Measurements from ENCODE around the gene PDIK1L. TPM values are rescaled to one million over a fixed set of nuclear protein-coding genes. Genes with fewer than 3 reads are reported as not detected.
"Not testable (repeated sequence)": the region's sequence is repeated elsewhere in the genome, so short reads cannot be mapped to it uniquely, and the experiment has no call there.

PDIK1L gene
- total and polyA plus RNA-seq, 5 donors = 1.1 to 5.2 (median 4.5) TPM

- 88% methylated on average over 3 of the region's 3 CpGs for WGBS
- Histone ChIP-seq H3K4me3 (ENCODE audit: low read length) (no peak overlapping the region), H3K9me3 (ENCODE audit: control insufficient read depth, low read length) (no peaks in the 10 kb centered on the region), H3K4me1 (ENCODE audit: control insufficient read depth, insufficient read depth, low read length) (no peaks in the 10 kb centered on the region), H3K27me3 (ENCODE audit: control insufficient read depth, insufficient read depth) (no peaks in the 10 kb centered on the region), H3K27ac (ENCODE audit: low read length) (no peak overlapping the region)
- DNase-seq = no peak
- intact Hi-C loops (cut with DNase I) = no loop called here
- ATAC-seq = no peak
Observed at GRCh38 chr1:26090893-26091292, 20.7 kb upstream of the PDIK1L start.

GRCh38 chr1:26092422-26092821 lies 19.2 kb upstream of the PDIK1L start:
- 59% methylated on average over 7 of the region's 7 CpGs for WGBS
- Histone ChIP-seq H3K4me1 (ENCODE audit: control insufficient read depth, insufficient read depth, low read length) (no peaks in the 10 kb centered on the region), H3K27me3 (ENCODE audit: control insufficient read depth, insufficient read depth) (no peaks in the 10 kb centered on the region), H3K9me3 (ENCODE audit: control insufficient read depth, low read length) (no peaks in the 10 kb centered on the region), H3K27ac (ENCODE audit: low read length) (no peak overlapping the region), H3K4me3 (ENCODE audit: low read length) (no peak overlapping the region)
- intact Hi-C loops (cut with DNase I) = no loop called here
- DNase-seq (no peak), ATAC-seq (no peak)

DNA sequence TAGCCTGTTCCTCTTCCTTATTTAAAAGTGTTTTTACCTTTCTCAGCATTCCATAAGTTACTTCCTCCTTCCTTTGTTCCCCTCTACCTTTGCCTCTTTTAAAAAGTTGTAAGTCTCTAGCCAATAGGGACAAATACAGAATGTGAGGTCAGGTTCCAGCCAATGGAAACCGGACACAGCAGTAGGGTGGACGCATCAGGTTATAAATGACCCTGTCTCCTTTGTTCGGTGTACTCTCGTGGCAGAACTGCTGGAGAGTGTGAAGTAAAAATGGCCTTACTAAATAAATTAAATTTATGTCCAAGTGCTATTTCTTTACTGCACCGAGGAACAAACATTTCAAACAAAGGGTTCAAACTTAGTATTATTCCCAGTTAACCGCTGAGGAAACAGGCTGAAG lies 18.1 kb upstream of the PDIK1L start:
- H3K4me1 ChIP-seq (ENCODE audit: control insufficient read depth, insufficient read depth, low read length); H3K27me3 ChIP-seq (ENCODE audit: control insufficient read depth, insufficient read depth); H3K4me3 ChIP-seq (ENCODE audit: low read length); H3K9me3 ChIP-seq (ENCODE audit: control insufficient read depth, low read length); DNase-seq; intact Hi-C loops (cut with DNase I): not testable (repeated sequence)
- H3K27ac ChIP-seq (ENCODE audit: low read length) = peak overlapping the region; percentile 88
- 25% methylated on average over 6 of the region's 6 CpGs for WGBS
- peak in 1 of 2 donors; percentile 33 for ATAC-seq

DNA sequence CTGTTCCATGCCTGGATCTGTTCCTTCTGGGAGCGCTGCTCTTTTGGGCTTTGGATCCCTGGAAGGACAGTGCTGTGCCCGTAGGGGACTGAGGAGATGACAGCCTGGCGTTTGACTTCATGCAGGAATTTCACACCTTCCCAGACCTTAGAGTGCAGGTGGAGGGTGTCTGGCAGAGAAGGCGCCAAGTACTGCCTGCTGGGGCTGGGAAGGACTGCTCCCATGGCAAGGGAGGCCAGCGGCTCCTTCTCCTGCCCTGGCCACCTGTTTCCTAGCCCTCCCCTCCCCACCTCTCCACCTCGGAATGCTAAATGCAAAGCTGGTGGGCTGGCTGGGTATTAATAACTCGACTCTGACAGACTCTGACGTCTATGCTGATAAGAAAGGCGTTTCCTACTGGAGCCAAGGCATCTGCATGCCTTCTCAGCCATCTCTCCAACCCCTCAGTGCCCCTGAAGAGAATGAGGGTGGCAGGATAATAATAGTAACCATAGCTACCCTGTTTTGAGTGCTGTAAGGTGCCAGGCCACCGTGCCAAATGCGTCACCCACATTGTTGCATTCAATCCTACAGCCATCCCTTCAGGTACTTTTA lies 17.5 kb upstream of the PDIK1L start:
- Histone ChIP-seq H3K9me3 (ENCODE audit: control insufficient read depth, low read length) (no peaks in the 10 kb centered on the region), H3K4me1 (ENCODE audit: control insufficient read depth, insufficient read depth, low read length) (no peaks in the 10 kb centered on the region), H3K27ac (ENCODE audit: low read length) (peak overlapping the region; percentile 88), H3K27me3 (ENCODE audit: control insufficient read depth, insufficient read depth) (no peaks in the 10 kb centered on the region), H3K4me3 (ENCODE audit: low read length) (no peak overlapping the region)
- peak; percentile 88 to 89 for ATAC-seq
- 11% methylated on average over 11 of the region's 11 CpGs for WGBS
- DNase-seq = peak; percentile 51 to 72 (median 58)
- intact Hi-C loops (cut with DNase I) = no loop called here

GRCh38 chr1:26094677-26095383 lies 16.8 kb upstream of the PDIK1L start:
- no peaks in the 10 kb centered on the region for H3K27me3 ChIP-seq (ENCODE audit: control insufficient read depth, insufficient read depth)
- ATAC-seq (peak; percentile 81 to 86), DNase-seq (peak; percentile 67 to 79 (median 74))
- intact Hi-C loops (cut with DNase I) = no loop called here
- 17% methylated on average over 17 of the region's 17 CpGs for WGBS
- no peaks in the 10 kb centered on the region for H3K9me3 ChIP-seq (ENCODE audit: control insufficient read depth, low read length)
- no peaks in the 10 kb centered on the region for H3K4me1 ChIP-seq (ENCODE audit: control insufficient read depth, insufficient read depth, low read length)
- no peak overlapping the region for H3K4me3 ChIP-seq (ENCODE audit: low read length)
- peak overlapping the region; percentile 88 for H3K27ac ChIP-seq (ENCODE audit: low read length)

DNA sequence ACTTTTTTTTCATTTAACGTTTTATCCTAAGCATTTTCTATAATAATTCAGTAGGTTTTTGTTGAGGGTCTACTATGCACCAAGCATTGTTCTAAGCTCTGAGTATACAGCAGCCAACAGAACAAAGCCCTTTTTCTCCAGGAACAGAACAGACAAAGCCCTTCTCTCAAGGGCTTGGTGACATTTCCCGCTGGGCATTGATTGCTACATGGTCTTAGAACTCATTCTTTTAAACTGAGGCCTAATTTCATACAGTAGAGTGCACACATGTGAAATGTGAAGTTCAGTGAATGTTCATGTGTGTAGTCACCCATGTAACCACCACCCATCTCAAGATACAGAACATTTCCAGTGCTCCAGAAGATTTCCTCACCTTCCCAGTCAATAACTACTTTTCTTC lies 15.2 kb upstream of the PDIK1L start:
- Histone ChIP-seq H3K9me3 (ENCODE audit: control insufficient read depth, low read length) (no peaks in the 10 kb centered on the region), H3K27ac (ENCODE audit: low read length) (no peak overlapping the region), H3K27me3 (ENCODE audit: control insufficient read depth, insufficient read depth) (no peaks in the 10 kb centered on the region), H3K4me3 (ENCODE audit: low read length) (no peak overlapping the region), H3K4me1 (ENCODE audit: control insufficient read depth, insufficient read depth, low read length) (no peaks in the 10 kb centered on the region)
- 80% methylated on average over 2 of the region's 2 CpGs for WGBS
- intact Hi-C loops (cut with DNase I) = no loop called here
- ATAC-seq (no peak), DNase-seq (no peak)

- no peak for DNase-seq
- Histone ChIP-seq H3K27me3 (ENCODE audit: control insufficient read depth, insufficient read depth) (no peaks in the 10 kb centered on the region), H3K27ac (ENCODE audit: low read length) (no peak overlapping the region), H3K4me3 (ENCODE audit: low read length) (no peak overlapping the region), H3K9me3 (ENCODE audit: control insufficient read depth, low read length) (no peaks in the 10 kb centered on the region), H3K4me1 (ENCODE audit: control insufficient read depth, insufficient read depth, low read length) (no peaks in the 10 kb centered on the region)
- intact Hi-C loops (cut with DNase I) = no loop called here
- ATAC-seq = no peak
Observed at GRCh38 chr1:26097696-26098095, 13.9 kb upstream of the PDIK1L start.

DNA sequence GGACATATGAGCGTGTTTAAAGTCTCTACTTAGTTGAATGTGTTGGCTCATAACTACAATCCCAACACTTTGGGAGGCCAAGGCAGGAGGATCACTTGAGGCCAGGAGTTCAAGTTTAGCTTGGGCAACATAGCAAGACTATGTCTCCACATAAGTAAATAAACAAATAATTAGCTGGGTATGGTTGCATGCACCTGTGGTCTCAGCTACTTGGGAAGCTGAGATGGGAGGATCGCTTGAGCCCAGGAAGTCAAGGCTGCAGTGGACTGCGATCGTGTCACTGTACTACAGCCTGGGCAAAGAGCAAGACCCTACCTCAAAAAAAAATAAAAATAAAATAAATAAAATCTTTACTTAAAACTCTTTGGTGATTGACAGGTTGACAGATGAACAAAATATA lies 13.0 kb upstream of the PDIK1L start:
- Histone ChIP-seq H3K4me3 (ENCODE audit: low read length) (no peak overlapping the region), H3K27me3 (ENCODE audit: control insufficient read depth, insufficient read depth) (no peaks in the 10 kb centered on the region), H3K4me1 (ENCODE audit: control insufficient read depth, insufficient read depth, low read length) (no peaks in the 10 kb centered on the region), H3K27ac (ENCODE audit: low read length) (no peak overlapping the region), H3K9me3 (ENCODE audit: control insufficient read depth, low read length) (no peaks in the 10 kb centered on the region)
- WGBS = 96% methylated on average over 4 of the region's 4 CpGs
- ATAC-seq (no peak), DNase-seq (no peak)
- intact Hi-C loops (cut with DNase I) = no loop called here

DNA sequence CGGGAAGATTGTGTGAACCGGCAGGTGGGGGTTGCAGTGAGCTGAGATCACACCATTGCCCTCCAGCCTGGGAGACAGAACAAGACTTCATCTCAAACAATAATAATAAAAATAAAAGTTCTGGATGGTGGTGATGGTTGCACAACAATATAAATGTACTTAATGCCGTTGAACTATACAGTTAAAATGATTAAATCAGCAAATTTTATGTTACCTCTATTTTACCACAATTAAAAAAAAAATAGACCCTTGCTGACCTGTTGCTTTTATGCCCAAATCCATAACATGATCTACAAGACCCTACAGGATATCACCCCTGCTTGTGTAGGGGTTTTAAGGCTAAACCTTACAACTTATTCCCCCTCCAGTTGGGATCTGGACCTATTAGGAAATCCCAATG lies 11.8 kb upstream of the PDIK1L start:
- intact Hi-C loops (cut with DNase I) = loop anchor here in 3 of 4 donors (5.0 to 10.0 kb wide), 4 partner anchors 48 to 225 kb away; no protein-coding TSS in a partner anchor
- H3K9me3 ChIP-seq (ENCODE audit: control insufficient read depth, low read length) = no peaks in the 10 kb centered on the region
- DNase-seq (no peak), ATAC-seq (no peak)
- H3K4me3 ChIP-seq (ENCODE audit: low read length) = no peak overlapping the region
- H3K27me3 ChIP-seq (ENCODE audit: control insufficient read depth, insufficient read depth) = no peaks in the 10 kb centered on the region
- H3K27ac ChIP-seq (ENCODE audit: low read length) = no peak overlapping the region
- H3K4me1 ChIP-seq (ENCODE audit: control insufficient read depth, insufficient read depth, low read length) = no peaks in the 10 kb centered on the region
- WGBS = 94% methylated on average over 3 of the region's 3 CpGs

GRCh38 chr1:26100204-26100603 lies 11.4 kb upstream of the PDIK1L start:
- not testable (repeated sequence) for H3K4me3 ChIP-seq (ENCODE audit: low read length); H3K27ac ChIP-seq (ENCODE audit: low read length); H3K27me3 ChIP-seq (ENCODE audit: control insufficient read depth, insufficient read depth); H3K9me3 ChIP-seq (ENCODE audit: control insufficient read depth, low read length); H3K4me1 ChIP-seq (ENCODE audit: control insufficient read depth, insufficient read depth, low read length); DNase-seq
- intact Hi-C loops (cut with DNase I) = loop anchor here in 3 of 4 donors (5.0 to 10.0 kb wide), 4 partner anchors 47 to 225 kb away; no protein-coding TSS in a partner anchor
- peak in 1 of 2 donors; percentile 34 for ATAC-seq
- 50% methylated on average over 10 of the region's 10 CpGs for WGBS

GRCh38 chr1:26102119-26102518 lies 9.5 kb upstream of the PDIK1L start:
- H3K4me1 ChIP-seq (ENCODE audit: control insufficient read depth, insufficient read depth, low read length) = no peaks in the 10 kb centered on the region
- H3K9me3 ChIP-seq (ENCODE audit: control insufficient read depth, low read length) = no peaks in the 10 kb centered on the region

More at GRCh38 chr1:26102119-26102518, 9.5 kb upstream of the PDIK1L start:
- H3K27ac ChIP-seq (ENCODE audit: low read length) = no peak overlapping the region
- H3K4me3 ChIP-seq (ENCODE audit: low read length) = no peak overlapping the region
- DNase-seq (no peak), ATAC-seq (no peak)
- H3K27me3 ChIP-seq (ENCODE audit: control insufficient read depth, insufficient read depth) = no peaks in the 10 kb centered on the region
- WGBS = 71% methylated on average over 3 of the region's 3 CpGs
- intact Hi-C loops (cut with DNase I) = loop anchor here in 3 of 4 donors (5.0 to 10.0 kb wide), 4 partner anchors 45 to 223 kb away; no protein-coding TSS in a partner anchor
